Ishikawa (cell line): ENCODE data around the gene CNTNAP2.

ENCODE experiments used
- CEBPB ChIP-seq: IDR thresholded peaks from 2 replicates; pipeline ENCODE4 v1.6.1; 2012
- CREB1 ChIP-seq: IDR thresholded peaks from 2 replicates; pipeline ENCODE4 v1.6.1; 2012; ENCODE audit warnings: low read depth
- EGR1 ChIP-seq: IDR thresholded peaks from 2 replicates; pipeline ENCODE4 v1.6.1; 2012
- EP300 ChIP-seq: IDR thresholded peaks from 2 replicates; pipeline ENCODE4 v1.6.1; 2012; ENCODE audit warnings: borderline replicate concordance
- FOXM1 ChIP-seq: IDR thresholded peaks from 2 replicates; pipeline ENCODE4 v1.6.1; 2012; ENCODE audit warnings: low read depth, borderline replicate concordance
- RAD21 ChIP-seq: IDR thresholded peaks from 2 replicates; pipeline ENCODE4 v1.6.1; 2012; ENCODE audit warnings: low read depth
- TAF1 ChIP-seq: IDR thresholded peaks from 2 replicates; pipeline ENCODE4 v1.6.1; 2012; ENCODE audit warnings: low read depth, mild to moderate bottlenecking
- TCF12 ChIP-seq: IDR thresholded peaks from 2 replicates; pipeline ENCODE4 v1.6.1; 2012; ENCODE audit warnings: low read depth
- TEAD4 ChIP-seq: IDR thresholded peaks from 2 replicates; pipeline ENCODE4 v1.6.1; 2012
- YY1 ChIP-seq: IDR thresholded peaks from 2 replicates; pipeline ENCODE4 v1.6.1; 2012; ENCODE audit warnings: low read depth
- ZBTB7A ChIP-seq: IDR thresholded peaks from 2 replicates; pipeline ENCODE4 v1.6.1; 2012; ENCODE audit warnings: low read depth
- TF ChIP-seq, protein P1 (sequence below): IDR thresholded peaks from 2 replicates; pipeline ENCODE4 v1.6.1; 2012
- TF ChIP-seq, protein P2 (sequence below): IDR thresholded peaks from 2 replicates; pipeline ENCODE4 v1.6.1; 2012
- TF ChIP-seq, protein P3 (sequence below): IDR thresholded peaks from 2 replicates; pipeline ENCODE4 v1.6.1; 2012; ENCODE audit warnings: low read depth, mild to moderate bottlenecking

Gene CNTNAP2

DNA sequence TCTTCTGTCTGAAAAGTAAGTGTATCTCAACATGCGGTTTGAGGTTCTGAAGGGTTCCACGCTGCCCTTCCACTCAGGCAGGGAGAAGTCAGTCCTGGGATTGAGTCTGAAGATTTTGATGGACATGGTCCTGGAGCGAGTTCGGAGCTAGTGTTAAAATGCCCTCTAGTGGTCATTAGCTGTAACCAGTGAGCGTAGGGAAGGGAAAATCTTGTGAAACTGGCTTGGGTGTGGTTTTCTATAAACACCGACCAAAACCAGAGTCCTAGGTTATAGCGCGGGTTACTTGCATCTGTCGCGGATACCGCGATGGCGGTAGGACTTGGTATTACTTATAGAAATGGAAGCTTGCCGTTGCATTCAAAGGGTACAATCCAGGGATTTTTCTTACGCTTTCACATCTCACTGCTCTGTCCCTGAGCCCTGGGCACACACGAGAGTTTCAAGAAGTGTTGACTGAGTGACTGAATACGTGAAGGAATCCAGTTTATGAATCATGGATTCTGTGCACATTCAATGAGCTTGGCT lies 2125.8 kb downstream of the CNTNAP2 start:
- TF ChIP-seq, protein P1, sequence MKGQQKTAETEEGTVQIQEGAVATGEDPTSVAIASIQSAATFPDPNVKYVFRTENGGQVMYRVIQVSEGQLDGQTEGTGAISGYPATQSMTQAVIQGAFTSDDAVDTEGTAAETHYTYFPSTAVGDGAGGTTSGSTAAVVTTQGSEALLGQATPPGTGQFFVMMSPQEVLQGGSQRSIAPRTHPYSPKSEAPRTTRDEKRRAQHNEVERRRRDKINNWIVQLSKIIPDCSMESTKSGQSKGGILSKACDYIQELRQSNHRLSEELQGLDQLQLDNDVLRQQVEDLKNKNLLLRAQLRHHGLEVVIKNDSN, result no peak
- TF ChIP-seq RAD21 (peak; percentile 80), CEBPB (peak; percentile 32; the same call in 1 of the 2 replicates)

DNA sequence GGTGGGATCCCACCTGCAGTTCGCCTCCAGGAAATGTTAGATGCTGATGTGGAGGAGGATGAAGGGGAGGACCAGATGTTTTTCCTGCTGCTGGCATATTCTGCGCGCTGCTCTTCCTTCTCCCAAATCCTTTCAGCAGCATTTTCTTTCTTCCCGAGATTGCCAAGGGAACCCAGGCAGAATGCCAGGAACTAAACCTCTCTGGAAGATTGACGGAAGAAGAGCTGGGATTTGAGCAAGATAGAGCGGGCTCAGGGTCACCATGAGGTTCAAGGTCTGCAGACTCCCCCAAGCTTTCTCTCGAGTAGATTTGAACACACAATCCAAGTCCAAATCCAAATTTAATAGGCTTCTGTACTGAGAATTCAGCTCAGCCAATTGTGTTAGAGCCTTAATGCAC lies 2128.8 kb downstream of the CNTNAP2 start:
- TF ChIP-seq TCF12 (no peak), EGR1 (no peak)
- TF ChIP-seq, protein P2, sequence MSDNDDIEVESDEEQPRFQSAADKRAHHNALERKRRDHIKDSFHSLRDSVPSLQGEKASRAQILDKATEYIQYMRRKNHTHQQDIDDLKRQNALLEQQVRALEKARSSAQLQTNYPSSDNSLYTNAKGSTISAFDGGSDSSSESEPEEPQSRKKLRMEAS, result no peak

DNA sequence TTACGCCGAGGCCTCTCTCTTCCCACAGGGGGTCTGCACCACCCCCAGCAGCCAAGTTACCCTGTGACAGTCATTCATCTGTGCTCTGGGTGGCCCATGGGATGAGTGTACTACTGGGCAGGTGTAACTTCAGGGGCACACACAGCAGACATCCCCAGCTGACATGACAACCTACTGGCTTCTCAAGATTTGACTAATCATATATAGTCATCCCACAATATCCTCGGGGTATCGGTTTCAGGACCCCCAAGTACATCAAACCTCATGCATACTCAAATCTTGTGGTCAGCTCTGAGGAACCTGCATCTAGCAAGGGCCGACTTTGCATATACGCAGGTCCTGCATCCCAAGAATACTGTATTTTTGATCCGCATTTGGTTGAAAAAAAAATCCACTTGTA lies 2137.0 kb downstream of the CNTNAP2 start:
- TF ChIP-seq EP300 (no peak), YY1 (no peak)

DNA sequence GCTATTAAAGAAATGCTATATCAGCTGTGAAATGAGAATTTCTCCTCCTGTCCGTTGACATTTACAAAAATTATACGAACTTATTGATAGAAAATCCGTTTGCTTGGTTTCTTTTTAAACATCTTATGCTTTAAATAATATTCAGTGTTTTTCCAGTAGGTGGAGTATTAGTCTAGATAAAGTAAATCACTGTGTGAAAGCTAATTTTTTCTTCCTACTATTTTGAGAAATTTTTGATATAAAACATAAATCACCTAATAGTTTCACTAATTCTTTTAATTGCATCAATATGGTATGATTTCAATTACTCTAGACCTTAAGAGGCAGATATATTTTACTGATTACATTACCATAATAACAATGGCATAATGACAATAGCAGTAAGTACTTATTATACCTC lies 2138.7 kb downstream of the CNTNAP2 start:
- TF ChIP-seq TEAD4, result no peak
- TF ChIP-seq YY1, result no peak
- TF ChIP-seq TAF1, result no peak
- TF ChIP-seq, protein P3, sequence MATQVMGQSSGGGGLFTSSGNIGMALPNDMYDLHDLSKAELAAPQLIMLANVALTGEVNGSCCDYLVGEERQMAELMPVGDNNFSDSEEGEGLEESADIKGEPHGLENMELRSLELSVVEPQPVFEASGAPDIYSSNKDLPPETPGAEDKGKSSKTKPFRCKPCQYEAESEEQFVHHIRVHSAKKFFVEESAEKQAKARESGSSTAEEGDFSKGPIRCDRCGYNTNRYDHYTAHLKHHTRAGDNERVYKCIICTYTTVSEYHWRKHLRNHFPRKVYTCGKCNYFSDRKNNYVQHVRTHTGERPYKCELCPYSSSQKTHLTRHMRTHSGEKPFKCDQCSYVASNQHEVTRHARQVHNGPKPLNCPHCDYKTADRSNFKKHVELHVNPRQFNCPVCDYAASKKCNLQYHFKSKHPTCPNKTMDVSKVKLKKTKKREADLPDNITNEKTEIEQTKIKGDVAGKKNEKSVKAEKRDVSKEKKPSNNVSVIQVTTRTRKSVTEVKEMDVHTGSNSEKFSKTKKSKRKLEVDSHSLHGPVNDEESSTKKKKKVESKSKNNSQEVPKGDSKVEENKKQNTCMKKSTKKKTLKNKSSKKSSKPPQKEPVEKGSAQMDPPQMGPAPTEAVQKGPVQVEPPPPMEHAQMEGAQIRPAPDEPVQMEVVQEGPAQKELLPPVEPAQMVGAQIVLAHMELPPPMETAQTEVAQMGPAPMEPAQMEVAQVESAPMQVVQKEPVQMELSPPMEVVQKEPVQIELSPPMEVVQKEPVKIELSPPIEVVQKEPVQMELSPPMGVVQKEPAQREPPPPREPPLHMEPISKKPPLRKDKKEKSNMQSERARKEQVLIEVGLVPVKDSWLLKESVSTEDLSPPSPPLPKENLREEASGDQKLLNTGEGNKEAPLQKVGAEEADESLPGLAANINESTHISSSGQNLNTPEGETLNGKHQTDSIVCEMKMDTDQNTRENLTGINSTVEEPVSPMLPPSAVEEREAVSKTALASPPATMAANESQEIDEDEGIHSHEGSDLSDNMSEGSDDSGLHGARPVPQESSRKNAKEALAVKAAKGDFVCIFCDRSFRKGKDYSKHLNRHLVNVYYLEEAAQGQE, result no peak
- TF ChIP-seq TCF12, result no peak

DNA sequence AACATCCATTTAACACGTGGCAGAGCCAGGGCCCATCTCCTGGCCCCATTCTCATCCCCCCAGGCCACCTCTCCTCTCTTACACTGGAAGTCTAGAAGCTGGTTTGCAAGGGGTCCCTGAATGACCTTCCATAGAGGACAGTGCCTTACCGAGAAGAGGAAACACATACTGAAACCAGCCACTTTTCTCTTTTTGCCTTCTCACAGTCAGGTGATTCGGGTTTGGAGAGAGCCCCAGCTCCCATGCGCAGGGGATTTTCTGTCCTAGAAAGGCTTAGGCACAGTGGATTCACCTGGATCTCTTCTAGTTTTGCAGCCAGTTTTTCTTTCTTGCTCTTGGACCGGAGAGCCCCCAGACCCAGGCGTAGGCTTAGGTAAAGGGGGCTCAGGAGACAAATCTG lies 2139.8 kb downstream of the CNTNAP2 start:
- no peak for TF ChIP-seq YY1
- TF ChIP-seq CEBPB, result no peak

DNA sequence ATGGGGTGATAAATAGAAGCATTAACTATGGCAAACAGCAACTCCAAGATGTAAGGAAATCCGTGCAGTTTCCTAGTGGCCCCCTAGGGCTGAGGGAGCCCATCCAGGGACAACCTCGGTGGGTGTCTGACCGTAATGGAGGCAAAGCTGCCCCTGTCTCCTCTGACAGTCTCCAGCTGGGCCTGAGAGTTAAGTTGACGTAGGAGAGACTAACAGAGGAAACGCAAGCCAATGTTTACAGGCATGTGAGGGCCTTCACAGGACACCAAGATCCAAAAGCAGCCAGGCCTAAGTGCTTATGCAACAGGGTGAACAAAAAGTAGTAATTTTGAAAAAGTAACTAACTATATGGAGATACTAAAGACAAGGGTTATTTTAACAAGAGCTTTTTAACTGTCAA lies 2144.0 kb downstream of the CNTNAP2 start:
- no peak for TF ChIP-seq FOXM1

DNA sequence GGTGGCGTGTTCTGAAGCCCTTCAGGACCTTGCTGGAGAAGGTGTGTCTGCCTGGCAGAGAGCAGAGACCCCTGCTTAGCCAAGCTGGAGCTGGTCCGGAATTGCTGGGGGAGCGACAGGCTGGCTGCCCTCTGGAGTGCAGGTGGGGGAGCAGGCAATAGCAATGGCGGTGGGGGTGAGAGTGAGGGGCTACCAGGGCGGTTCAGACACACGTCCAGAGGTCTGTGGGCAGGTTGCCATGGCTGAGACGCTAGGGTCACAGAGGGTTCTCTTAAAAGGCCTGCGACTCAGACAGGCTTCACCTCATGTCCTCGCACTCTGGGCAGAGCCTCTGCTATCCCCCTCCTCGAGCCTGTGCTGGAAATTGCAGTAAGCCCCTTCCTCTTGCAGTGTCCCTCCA lies 2144.9 kb downstream of the CNTNAP2 start:
- no peak for TF ChIP-seq EP300
- TF ChIP-seq ZBTB7A, result no peak
- TF ChIP-seq, protein P3, result no peak
- no peak for TF ChIP-seq TCF12
- TF ChIP-seq YY1, result no peak
- TF ChIP-seq, protein P1, result no peak
- no peak for TF ChIP-seq TAF1
- no peak for TF ChIP-seq FOXM1
- no peak for TF ChIP-seq EGR1
- TF ChIP-seq, protein P2, result no peak
- TF ChIP-seq CEBPB, result no peak
- no peak for TF ChIP-seq CREB1

DNA sequence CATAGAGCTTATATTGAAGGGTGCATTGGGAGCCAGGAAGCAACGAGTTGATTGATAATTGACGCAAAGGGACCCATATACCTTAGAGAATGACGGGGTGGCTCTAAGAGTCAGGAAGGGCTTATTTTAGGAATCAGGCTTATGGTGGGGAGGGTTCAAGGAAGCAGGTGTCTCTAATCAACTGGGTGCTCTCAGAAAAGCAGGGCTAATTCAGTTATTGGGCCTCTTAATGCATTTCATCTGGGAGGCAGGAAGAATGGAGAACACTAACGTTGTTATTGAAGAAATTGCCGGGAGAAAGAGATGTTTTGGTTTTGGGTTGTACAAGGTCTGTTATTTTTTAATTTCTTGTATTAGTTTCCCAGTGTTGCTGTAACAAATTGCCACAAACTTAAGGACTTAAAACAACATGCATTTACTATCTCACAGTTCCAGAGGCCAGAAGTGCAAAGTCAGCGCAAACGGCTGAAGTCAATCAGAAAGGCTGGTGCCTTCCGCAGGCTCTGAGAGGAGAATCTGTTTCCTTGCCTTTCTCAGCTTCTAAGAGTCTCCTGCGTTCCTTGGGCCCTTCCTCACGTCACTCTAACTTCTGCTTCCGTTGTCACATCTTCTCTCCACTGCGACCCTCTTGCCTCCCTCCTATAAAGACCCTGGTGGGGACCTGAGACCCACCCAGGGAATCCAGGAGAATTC lies 2145.5 kb downstream of the CNTNAP2 start:
- no peak for TF ChIP-seq CEBPB
